NCI-H526 treated with DMSO at 0.1 percent for 48 hours (cell line): ENCODE measurements around the gene RAB3D.
"Not testable (repeated sequence)": the region's sequence is repeated elsewhere in the genome, so short reads cannot be mapped to it uniquely, and the experiment has no call there.

Source experiments
- DNase-seq: peaks from one replicate; lab custom pipeline; 2025; lab: John Stamatoyannopoulos, UW

RAB3D gene

GRCh38 chr19:11365557-11366117 lies 26.2 kb upstream of the RAB3D start:
- DNase-seq, result no peak

- no peak for DNase-seq
Observed at GRCh38 chr19:11364935-11365334, 25.5 kb upstream of the RAB3D start.

GRCh38 chr19:11364296-11364904 lies 24.9 kb upstream of the RAB3D start:
- DNase-seq, result no peak

GRCh38 chr19:11363881-11364280 lies 24.4 kb upstream of the RAB3D start:
- no peak for DNase-seq

GRCh38 chr19:11361771-11362731 lies 22.6 kb upstream of the RAB3D start:
- no peak for DNase-seq

GRCh38 chr19:11361037-11361770 lies 21.7 kb upstream of the RAB3D start:
- no peak for DNase-seq

- no peak for DNase-seq
Observed at GRCh38 chr19:11359421-11359820, 20.0 kb upstream of the RAB3D start.

- no peak for DNase-seq
Observed at GRCh38 chr19:11356676-11357550, 17.5 kb upstream of the RAB3D start.

- DNase-seq, result no peak
Observed at GRCh38 chr19:11356074-11356397, 16.6 kb upstream of the RAB3D start.

- DNase-seq, result peak; percentile 42
Observed at GRCh38 chr19:11355160-11356073, 16.0 kb upstream of the RAB3D start, which contains the start of gene PLPPR2. Gene PLPPR2, plus strand, starts transcription at chr19:11355432. Its CDS starts 2,242 bp downstream, at chr19:11357674.

- not testable (repeated sequence) for DNase-seq
Observed at GRCh38 chr19:11354102-11354501, 14.6 kb upstream of the RAB3D start.

- DNase-seq, result no peak
Observed at GRCh38 chr19:11349171-11349570, 9.7 kb upstream of the RAB3D start.

- no peak for DNase-seq
Observed at GRCh38 chr19:11347546-11348039, 8.1 kb upstream of the RAB3D start.

GRCh38 chr19:11346104-11346940 lies 6.9 kb upstream of the RAB3D start, which contains the start of the genes CCDC159 and TMEM205:
Gene CCDC159, plus strand, starts transcription at chr19:11346519. Its CDS starts 88 bp downstream, at chr19:11346607.
Gene TMEM205, minus strand, starts transcription at chr19:11346268. Its CDS starts 649 bp downstream, at chr19:11345619.
- DNase-seq, result peak; percentile 88

- DNase-seq, result no peak
Observed at GRCh38 chr19:11345122-11345803, 5.8 kb upstream of the RAB3D start.

- no peak for DNase-seq
Observed at GRCh38 chr19:11342429-11342828, 3.0 kb upstream of the RAB3D start.

- not testable (repeated sequence) for DNase-seq
Observed at GRCh38 chr19:11340099-11340467, 626 bp upstream of the RAB3D start.

GRCh38 chr19:11338569-11339253 lies 746 bp downstream of the RAB3D start:
- no peak for DNase-seq
